RKO (cell line): ENCODE results near the gene COL27A1.

ENCODE experiments used
- DNase-seq: peaks from one replicate; pipeline ENCODE4 v3.0.0-alpha.2; 2016; ENCODE audit warnings: low spot score

COL27A1 gene

GRCh38 chr9:114288193-114289091, 133.1 kb downstream of the COL27A1 start:
- no peak for DNase-seq

GRCh38 chr9:114289106-114289505, 133.8 kb downstream of the COL27A1 start:
- no peak for DNase-seq

GRCh38 chr9:114289571-114290481, 134.5 kb downstream of the COL27A1 start:
- no peak for DNase-seq

GRCh38 chr9:114290561-114290986, 135.2 kb downstream of the COL27A1 start:
- DNase-seq = no peak

- peak; percentile 72 for DNase-seq
These were observed 135.7 kb downstream of the COL27A1 start for GRCh38 chr9:114291064-114291474.

GRCh38 chr9:114291886-114292590, 136.7 kb downstream of the COL27A1 start:
- DNase-seq = no peak

- DNase-seq = no peak
These were observed 139.3 kb downstream of the COL27A1 start for GRCh38 chr9:114294664-114295063.

- no peak for DNase-seq
These were observed 141.0 kb downstream of the COL27A1 start for GRCh38 chr9:114296338-114296737.

- no peak for DNase-seq
These were observed 144.2 kb downstream of the COL27A1 start for GRCh38 chr9:114299286-114300152.

- DNase-seq = no peak
These were observed 145.0 kb downstream of the COL27A1 start for GRCh38 chr9:114300153-114300845.

- no peak for DNase-seq
These were observed 145.8 kb downstream of the COL27A1 start for GRCh38 chr9:114300846-114301797.

- no peak for DNase-seq
These were observed 146.6 kb downstream of the COL27A1 start for GRCh38 chr9:114301798-114302565.

GRCh38 chr9:114302727-114303126, 147.4 kb downstream of the COL27A1 start:
- DNase-seq = no peak

GRCh38 chr9:114303571-114303970, 148.2 kb downstream of the COL27A1 start:
- no peak for DNase-seq

GRCh38 chr9:114303977-114304376, 148.6 kb downstream of the COL27A1 start:
- no peak for DNase-seq

- DNase-seq = no peak
These were observed 149.3 kb downstream of the COL27A1 start for GRCh38 chr9:114304416-114305188.

- no peak for DNase-seq
These were observed 152.5 kb downstream of the COL27A1 start for GRCh38 chr9:114307899-114308267.
